Nucleus accumbens (tissue), 56 donors: ENCODE measurements around the gene ATRN.
"Not testable (repeated sequence)": the region's sequence is repeated elsewhere in the genome, so short reads cannot be mapped to it uniquely, and the experiment has no call there.

ENCODE experiments used
- DNase-seq, 56 donors: peaks; one replicate each; lab custom pipeline; 2025; lab: John Stamatoyannopoulos, UW

Gene ATRN

GRCh38 chr20:3615171-3615840 lies 144.5 kb downstream of the ATRN start:
- not testable (repeated sequence) for DNase-seq

GRCh38 chr20:3616250-3616649 lies 145.4 kb downstream of the ATRN start:
- no peak for DNase-seq

DNA sequence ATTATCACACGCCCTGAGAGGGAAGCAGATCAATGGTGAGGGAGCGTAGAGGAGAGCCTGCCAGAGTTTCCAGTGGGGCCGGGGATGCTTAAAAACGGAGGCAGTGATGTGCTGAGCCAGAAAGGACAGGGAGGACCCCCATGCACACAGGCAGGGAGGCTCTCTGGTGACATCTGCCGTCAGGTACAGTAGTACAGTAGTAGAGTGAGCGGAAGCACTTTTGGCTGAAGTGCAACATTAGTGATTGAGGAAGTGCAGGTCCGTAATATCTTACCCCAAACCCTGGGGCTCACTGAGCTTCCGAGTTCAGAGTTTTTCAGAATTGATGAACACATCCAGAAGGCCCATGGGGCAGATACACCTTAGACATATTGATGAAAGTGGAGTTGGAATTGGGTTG lies 150.3 kb downstream of the ATRN start:
- no peak for DNase-seq

GRCh38 chr20:3622406-3622805 lies 151.6 kb downstream of the ATRN start:
- no peak for DNase-seq

- DNase-seq: no peak
Measured at GRCh38 chr20:3627476-3627875, 156.7 kb downstream of the ATRN start.

GRCh38 chr20:3628502-3629314 lies 157.9 kb downstream of the ATRN start:
- no peak for DNase-seq

GRCh38 chr20:3629893-3630292 lies 159.1 kb downstream of the ATRN start:
- no peak for DNase-seq

DNA sequence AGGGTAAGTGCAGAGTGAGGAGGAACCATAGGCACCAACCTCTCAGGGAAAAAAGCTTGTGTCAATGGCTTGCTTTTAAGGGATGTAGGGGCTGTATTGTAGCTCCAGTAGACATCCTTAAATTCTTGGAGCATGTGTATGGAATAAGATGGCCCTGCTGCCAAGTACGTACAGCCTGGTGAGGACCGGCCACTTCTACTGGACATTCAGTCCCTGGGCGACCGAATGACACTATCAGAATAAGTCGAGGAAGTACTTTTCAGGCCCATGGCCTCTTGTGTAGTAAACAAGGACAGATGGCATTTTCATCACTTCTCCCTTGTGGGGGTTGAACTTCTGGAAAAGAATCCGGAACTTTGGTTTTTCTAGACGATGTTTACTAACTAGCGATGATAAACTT lies 159.6 kb downstream of the ATRN start:
- no peak for DNase-seq

GRCh38 chr20:3631534-3631933 lies 160.7 kb downstream of the ATRN start:
- DNase-seq: no peak

DNA sequence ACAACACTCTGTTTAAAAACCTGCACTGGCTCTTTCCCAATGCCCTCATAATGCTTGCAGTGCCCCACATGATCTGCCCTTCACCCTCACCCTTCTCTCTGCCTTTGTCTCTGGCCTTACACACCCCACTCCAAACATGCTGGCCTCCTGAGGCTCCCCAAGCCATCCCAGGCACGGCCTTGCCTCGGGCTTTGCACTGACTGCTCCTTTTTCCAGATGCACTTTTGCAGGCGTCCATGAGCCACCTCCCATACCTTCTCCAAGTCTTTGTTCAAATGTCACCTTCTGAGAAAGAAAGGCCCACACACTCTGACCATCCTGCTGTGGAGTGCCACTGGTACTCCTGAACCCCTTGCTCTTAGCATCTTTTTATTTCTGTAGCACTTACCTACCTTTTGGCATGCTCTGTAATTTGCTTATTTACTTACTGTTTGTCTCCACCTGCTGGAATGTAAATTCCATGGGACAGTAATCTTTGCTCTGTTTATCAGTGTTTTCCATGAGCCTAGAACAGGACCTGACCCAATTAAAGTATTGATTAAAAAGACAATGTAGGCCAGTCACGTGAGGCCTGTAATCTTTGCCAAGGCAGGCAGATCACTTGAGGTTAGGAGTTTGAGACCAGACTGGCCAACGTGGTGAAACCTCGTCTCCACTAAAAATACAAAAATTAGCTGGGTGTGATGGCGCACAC lies 161.6 kb downstream of the ATRN start:
- no peak for DNase-seq

GRCh38 chr20:3633913-3634478 lies 163.2 kb downstream of the ATRN start:
- no peak for DNase-seq

DNA sequence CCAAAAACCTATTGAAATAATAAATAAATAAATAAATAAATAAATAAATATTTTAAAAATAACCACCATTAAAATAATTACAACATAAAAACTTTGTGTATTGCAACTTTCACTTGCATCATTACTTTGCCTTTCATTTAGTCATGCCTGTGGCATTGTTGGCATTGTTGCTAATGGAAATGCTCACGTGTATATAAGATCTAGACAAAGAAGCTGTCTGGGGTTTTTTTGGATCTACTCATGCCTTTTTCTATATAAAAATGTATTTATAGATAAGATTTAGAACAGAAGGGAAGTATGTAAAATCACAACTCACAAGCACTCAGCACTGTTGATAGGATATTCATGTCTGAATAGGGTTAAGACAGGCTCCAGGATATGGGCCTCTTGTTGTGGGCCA lies 164.5 kb downstream of the ATRN start:
- DNase-seq: no peak

DNA sequence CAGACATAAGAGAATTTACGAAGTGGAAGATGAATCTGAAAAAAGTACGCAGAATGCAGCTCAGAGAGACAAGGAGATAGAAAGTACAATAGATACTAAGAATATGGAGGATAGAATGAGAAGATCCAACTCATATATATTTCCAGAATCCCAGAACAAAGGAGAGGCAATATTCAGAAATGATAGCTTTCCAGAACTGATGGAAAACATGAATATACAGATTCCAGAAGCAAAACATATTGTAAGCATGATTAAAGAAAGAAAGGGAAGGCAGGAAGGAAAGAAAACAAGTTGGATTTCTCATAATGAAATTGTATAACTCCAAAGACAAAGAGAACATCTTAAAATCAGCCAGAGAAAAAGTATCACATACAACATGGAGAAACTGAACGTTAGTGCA lies 169.4 kb downstream of the ATRN start:
- no peak for DNase-seq

GRCh38 chr20:3645309-3646066 lies 174.7 kb downstream of the ATRN start:
- no peak for DNase-seq

DNA sequence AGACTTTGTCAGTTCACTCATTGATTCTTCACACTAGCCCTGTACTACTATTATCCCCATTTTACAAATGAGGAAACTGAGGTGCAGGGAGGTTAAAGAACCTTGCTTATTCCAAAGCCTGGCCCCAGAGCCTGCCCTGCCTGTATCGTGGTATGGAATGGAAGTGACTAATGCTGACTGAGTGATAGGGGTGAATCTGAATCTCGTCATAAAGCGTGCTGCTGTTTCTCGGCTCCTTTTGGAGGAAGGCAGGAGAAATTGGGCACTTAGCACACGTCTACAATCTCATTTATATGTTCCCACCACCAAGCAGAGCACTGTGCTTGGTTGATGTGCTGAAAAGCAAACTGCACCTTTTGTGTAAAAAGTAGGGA lies 175.2 kb downstream of the ATRN start:
- no peak for DNase-seq

GRCh38 chr20:3646651-3647050 lies 175.8 kb downstream of the ATRN start:
- no peak for DNase-seq

DNA sequence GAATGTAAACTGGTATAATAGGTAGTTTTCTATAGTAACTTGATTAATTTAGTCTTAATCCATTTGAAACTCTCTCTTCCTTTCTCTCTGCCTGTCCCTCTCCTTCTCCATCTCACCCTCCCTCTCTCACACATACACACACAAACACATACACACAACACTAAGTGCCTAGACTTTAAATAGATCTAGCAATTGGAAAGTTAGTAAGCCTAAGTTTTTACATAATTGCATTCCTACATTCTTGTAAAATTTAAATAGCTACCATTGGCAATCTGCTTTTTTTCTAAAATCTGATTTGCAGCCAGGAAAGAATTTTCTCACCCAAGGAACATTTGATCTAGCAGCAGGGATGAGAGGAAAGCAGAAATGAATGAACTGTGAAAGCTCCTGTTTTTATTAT lies 176.7 kb downstream of the ATRN start:
- no peak for DNase-seq

DNA sequence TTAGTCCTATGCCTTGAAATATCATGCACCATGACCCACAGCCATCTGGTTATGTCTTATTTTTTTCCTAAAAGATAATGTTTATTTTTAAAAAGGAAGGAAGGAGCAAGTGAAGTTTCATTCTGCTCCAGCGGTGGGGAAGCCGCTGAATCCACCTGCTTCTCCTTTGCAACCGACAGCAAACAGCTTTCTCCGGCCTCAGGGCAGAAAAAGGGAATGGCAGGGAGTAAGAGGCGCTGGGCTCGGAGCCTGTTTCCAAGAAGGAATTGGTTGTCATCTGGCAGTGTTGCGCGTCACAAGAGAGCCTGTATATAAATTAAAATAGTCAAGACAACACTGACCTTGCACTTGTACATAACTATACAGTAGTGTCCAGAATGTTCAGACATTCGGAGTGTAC lies 178.1 kb downstream of the ATRN start:
- DNase-seq: no peak

DNA sequence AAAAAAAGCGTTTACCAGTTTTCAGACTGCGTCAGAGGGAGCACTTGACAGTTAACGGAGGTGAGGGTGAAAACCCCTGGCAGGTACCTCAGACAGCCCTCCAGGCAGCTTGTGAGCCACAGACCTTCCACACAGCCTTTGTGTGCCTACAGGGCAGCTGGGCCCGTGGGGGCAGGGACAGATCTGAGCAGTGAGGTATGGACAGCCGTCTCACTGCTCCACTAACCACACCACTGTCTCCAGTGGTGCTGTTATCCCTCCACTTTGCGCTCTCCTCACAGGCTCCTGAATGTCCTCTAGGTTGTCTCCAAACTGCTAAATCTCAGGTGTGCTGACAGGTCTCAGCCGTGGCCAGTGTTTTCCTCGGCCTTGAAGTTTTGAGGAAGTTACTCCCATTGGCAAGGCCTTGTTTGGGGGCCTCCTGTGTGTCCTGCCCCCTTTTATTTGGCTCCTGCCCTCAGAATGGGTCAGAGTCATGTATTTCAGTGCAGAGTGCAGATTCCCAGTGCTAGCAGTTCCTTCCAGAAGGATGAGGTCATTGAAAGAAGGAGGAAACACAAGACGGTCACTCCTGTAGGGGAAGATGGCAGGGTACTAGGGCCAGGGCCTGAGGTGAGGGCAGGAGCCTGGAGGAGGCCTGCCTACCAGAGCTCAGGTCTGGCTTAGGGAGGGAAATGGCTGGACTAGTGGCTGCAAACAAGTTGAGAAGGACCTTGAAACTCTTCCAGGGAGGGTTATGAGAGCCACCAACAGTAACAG lies 180.6 kb downstream of the ATRN start:
- no peak for DNase-seq

DNA sequence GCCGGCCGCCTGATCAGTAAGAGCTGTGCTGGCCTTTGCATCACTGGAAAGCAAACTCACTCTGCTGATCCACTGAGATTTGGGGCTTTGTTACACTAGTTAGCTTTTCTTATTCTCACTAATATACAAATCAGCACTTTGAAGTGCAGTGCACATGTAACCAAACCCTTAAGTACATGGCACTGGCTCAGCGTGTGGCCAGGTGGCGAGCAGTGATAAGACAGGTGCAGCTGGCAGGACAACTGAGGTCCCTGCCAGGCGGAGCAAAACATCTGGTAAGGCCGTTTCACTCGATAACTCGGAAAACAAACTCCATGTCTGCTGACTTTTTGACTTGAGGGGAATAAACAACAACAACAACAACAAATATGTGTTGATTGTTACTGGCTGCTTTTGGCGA lies 181.4 kb downstream of the ATRN start:
- DNase-seq: no peak
